Measurements from ENCODE around the gene RNF40.
"Not testable (repeated sequence)": the region's sequence is repeated elsewhere in the genome, so short reads cannot be mapped to it uniquely, and the experiment has no call there.

The RNF40 gene

DNA sequence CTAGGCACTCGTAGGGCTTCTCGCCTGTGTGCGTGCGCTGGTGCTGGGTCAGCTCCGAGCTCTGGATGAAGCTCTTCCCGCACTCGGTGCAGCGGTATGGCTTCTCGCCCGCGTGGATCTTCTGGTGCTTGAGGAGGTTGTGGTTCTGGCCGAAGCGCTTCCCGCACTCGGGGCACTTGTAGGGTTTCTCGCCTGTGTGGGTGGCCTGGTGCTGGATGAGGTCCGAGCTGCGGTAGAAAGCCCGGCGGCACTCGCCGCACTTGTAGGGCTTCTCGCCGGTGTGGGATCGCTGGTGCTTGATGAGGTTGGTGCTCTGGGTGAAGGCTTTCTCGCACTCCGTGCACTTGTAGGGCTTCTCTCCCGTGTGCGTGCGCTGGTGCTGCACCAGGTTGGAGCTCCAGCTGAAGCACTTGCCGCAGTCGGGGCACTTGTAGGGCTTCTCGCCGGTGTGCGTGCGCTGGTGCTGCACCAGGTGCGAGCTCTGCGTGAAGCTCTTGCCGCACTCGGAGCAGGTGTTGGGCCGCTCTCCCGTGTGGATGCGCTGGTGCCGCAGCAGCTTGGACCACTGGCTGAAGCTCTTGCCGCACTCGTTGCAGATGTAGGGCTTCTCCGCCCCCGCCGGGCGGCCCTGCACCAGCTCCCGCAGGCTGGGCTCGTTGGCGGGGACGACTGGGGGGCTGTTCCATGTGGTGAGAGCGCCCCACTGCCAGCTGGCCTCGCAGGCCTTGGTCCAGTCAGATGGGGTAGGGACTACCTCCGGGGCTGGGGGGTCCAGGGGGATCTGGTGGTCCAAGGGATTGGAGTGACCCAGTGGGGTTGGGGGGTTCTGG, 21.4 kb downstream of the RNF40 start:
- DNase-seq = no peak

DNA sequence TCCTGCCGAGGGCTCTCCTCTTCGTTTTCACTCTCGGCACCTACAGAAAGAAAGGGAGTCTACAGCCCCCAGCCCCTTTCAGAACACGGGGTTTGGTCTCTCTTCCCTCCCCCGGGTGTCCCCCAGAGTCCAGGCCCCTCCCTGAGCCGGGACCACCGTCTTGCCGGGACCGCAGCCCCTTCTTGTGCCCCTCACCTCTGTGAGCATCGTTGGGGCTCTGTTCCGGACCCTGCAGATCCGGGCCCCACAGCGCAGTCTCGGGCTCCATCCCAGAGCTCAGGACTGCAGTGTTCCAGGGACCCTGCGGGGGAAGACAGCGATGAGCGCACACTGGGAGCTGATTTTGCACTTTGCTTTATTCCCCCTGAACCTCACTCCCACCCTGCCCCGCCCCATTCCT, 22.1 kb downstream of the RNF40 start:
- DNase-seq = no peak

DNA sequence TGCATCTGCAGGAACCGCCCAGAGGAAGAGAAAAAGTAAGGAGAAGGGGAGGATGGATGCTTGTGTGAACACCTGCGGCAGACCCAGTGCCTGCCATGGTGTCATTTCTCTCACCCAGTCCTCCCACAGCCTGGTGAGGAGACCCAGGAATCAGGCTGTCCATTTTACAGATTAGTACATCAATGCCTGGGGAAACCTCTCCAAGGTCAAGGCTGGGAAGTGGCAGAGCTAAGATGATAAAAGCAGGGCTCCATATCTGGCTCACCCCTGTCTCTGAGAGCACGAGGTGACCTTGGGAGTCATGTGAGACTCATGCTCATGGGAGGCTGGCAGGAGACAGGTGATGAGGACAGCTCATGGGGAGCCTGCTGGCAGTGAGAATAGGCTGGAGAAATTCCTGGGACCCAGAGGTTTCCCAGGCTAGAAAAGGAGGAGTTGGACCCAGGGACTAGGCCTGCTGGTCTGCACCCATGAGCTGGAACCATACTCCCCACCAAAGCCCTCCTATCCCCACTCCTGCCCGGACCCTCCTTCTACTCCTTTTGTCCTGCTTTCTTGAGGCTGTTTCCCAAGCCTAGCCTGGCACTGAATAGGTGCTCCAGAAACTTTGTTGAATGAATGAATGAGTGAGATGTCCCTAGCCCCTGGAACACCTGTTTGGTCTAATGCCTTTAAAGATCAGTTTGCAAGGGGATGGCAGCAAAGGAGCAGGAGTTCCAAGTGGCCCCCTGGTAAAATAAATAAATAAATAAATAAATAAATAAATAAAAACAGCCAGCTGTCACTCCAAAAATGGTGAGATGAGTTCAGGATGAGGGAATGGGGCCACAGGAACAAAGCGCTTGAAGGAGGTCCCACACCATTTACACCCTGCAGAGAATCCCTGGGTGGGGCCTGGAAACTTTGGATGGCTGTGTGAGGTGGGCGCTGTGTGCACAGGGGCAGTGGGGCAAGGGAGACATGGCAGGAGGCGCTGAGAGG, 23.3 kb downstream of the RNF40 start:
- DNase-seq = no peak

GRCh38 chr16:30786115-30786935, 24.2 kb downstream of the RNF40 start:
- peak; percentile 59 for DNase-seq

DNA sequence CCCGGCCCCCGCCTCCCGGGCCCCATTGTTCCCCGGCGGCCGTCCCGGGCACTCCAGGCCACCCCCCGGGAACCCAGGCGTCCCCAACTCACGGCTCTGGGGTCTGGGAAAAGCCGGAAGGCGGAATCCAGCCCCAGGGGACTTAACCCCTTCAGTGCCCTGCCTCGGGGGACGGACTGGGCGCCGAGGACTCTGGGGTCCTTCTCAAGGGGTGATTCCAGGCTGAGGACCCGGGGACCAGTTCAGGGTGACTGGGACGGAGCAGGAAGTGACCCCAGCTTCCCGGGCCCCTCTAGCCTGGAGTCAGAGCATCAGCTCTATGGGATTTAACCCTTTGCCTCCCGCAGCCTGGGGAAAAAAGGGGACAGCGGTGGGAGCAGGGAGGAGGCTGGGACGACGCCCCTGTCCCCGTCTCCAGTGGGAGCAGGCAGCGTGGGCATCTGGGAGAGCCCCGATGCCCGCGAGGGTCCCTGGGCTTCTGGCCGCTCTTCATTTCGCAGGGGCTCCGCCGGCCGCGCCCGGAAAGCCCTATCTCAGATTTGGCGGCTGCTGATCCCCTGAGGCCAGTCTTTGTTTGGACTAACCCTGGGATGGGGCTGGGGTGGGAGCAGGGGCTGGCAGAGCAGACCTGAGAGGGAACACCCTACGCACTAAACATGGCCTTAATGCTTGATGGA, 25.0 kb downstream of the RNF40 start, which contains the start of gene ZNF629:
Gene ZNF629 (minus strand): TSS at position 270 of the 677 bp plus-strand sequence. CDS start 2,723 bp downstream, outside the sequence.
- peak; percentile 66 for DNase-seq

DNA sequence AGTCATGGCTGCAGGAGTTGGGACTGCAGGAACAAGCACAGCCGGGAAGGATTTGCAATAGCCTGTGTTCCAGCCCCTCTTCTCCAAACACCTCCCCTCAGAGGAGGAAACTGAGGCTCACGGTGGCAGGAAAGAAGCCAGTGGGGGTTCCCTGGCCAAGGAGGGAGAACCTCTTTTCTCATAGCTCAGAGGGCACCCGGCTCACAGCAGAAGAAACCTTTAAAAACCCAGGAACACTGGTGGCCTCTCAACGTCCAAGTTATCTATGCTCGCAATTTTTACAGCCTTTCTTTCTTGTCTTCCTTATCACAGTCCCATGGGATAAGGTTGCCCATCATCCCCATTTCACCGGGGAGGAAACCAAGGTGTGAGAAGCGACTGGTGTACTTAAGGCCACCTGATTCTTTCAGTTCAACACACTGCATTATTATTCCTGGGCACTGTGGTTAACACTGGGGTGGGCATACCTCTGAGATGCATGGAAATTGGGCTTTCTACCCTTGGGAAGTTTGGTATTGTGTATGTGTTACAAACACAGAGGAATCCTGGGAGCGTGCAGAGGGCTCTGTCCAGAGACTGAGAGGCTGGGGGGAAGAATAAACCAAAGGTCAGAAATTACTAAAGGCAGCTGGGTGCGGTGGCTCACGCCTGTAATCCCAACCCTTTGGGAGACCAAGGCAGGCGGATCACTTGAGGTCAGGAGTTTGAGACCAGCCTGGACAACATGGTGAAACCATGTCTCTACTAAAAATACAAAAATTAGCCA, 25.7 kb downstream of the RNF40 start:
- no peak for DNase-seq

- DNase-seq = no peak
These were observed 31.5 kb downstream of the RNF40 start for GRCh38 chr16:30793508-30794069.

- DNase-seq = no peak
These were observed 32.5 kb downstream of the RNF40 start for GRCh38 chr16:30794634-30795033.

- peak; percentile 48 for DNase-seq
These were observed 35.7 kb downstream of the RNF40 start for GRCh38 chr16:30797670-30798309.

DNA sequence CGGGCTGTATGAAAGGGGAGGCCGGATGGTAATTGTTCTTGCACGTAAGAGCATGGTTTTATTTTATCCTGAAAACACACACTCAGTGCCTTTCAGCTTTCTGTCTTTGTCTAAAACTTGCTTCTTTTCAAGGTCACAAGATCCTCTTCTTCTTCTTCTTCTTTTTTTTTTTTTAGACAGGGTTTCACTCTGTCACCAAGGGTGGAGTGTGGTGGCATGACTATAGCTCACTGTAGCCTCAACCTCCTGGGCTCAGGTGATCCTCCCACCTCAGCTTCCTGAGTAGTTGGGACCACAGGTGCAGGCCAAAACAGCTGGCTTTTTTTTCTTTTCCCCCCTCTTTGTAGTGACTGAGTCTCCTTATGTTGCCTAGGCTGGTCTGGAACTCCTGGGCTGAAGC, 40.8 kb downstream of the RNF40 start:
- no peak for DNase-seq

DNA sequence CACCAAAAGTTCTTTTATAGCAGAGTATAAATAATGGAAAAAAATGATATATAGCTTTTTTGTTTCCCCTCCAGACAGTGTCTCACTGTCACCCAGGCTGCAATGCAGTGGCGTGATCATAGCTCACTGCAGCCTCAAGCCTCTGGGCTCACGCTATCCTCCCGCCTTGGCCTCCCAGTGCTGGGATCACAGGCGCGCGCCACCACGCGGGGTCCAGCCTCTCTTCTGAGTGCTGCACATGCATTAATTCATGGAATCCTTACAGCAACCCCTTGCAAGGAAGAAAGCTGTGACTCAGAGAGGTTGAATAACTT, 42.9 kb downstream of the RNF40 start:
- peak; percentile 27 for DNase-seq

- peak; percentile 83 for DNase-seq
These were observed 43.4 kb downstream of the RNF40 start for GRCh38 chr16:30805370-30806169.

- no peak for DNase-seq
These were observed 46.0 kb downstream of the RNF40 start for GRCh38 chr16:30808146-30808545.

DNA sequence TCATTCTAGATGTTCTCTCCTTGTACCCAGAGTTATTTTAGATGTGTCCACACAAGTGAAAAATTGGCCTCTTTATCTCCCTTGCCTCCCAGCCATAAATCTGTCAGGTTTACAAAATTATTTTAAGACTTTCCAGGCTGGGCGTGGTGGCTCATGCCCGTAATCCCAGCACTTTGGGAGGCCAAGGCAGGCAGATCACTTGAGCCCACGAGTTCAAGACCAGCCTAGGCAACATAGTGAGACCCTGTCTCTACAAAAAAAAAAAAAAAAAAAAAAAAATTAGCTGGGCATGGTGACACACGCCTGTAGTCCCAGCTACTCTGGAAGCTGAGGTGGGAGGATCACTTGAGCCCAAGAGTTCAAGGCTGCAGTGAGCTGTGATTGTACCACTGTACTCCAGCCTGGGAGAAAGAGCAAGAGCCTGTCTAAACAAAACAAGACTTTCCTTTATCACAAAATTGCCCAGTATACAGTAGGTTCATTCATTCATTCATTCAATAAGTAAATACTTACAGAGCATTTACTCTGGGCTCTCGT, 46.8 kb downstream of the RNF40 start:
- DNase-seq = not testable (repeated sequence)

DNA sequence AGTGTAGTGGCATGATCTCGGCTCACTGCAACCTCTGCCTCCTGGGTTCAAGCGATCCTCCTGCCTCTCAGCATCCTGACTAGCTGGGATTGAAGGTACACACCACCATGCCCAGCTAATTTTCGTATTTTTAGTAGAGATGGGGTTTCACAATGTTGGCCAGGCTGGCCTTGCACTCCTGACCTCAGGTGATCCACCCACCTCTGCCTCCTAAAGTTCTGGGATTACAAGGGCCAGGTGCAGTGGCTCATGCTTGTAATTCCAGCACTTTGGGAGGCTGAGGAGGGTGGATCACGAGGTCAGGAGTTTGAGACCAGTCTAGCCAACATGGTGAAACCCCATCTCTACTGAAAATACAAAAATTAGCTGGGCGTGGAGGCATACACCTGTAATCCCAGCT, 47.6 kb downstream of the RNF40 start:
- DNase-seq = not testable (repeated sequence)

DNA sequence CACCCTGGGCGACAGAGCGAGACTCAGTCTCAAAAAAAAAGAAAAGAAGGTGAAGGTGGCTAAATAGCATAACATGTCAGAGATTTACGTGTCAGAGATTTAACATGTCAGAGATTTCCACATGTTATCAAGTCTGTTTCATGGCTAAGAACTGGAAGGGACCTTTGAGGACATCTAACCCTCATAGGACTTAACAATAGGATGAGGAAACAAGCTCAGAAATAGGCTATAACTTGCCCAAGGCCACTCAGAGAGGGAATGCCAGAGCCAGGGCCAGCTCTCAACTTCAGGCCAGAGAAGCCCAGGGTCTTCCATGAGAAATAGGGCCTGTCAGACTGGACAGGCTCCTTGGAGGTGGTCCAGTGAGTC, 51.7 kb downstream of the RNF40 start:
- DNase-seq = no peak

DNA sequence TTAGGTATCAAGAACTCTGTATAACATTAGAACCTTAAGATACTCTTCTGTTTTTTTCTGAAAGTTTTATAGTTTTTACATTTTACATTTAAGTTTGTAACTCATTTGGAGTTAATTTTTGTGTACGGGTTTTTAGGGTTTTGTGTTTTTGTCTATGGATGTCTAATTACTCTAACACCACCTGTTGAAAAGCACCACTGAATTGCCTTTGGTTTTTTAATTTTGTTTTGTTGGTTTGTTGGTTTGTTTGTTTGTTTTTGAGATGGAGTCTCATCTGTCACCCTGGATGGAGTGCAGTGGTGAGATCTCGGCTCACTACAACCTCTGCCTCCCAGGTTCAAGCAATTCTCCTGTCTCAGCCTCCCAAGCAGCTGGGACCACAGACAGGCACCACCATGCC, 54.6 kb downstream of the RNF40 start:
- DNase-seq = no peak

DNA sequence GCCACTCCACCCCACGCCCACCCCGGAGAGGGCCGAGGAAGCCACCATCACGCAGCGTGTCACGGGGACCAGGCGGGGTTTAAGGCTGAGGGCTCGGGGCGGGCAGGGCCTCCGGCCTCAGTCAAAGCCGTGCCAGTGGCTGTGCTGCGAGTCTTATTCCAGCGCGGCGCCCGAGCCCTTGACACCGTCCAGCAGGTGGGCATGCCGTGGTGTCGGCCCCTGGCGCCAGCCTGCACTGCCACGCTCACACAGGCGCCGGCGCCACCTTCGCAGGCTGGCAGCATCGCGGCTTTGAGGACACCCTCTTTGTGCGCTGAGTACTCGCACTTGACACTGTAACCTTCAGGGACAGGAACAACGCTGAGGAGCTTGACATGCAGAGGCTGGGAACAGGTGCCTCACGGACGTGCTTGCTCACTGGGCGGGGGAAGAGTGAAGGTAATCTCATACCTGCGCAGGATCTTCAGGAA, 58.9 kb downstream of the RNF40 start:
- DNase-seq = no peak

- DNase-seq = not testable (repeated sequence)
These were observed 59.3 kb downstream of the RNF40 start for GRCh38 chr16:30821441-30821840.

Data from hematopoietic multipotent progenitor cell treated with erythropoietin and hydrocortisone succinate and interleukin-3 and kit ligand, for 6 days (in vitro differentiated cells).